Measurements from ENCODE around the gene CLRN1.

CLRN1 gene

DNA sequence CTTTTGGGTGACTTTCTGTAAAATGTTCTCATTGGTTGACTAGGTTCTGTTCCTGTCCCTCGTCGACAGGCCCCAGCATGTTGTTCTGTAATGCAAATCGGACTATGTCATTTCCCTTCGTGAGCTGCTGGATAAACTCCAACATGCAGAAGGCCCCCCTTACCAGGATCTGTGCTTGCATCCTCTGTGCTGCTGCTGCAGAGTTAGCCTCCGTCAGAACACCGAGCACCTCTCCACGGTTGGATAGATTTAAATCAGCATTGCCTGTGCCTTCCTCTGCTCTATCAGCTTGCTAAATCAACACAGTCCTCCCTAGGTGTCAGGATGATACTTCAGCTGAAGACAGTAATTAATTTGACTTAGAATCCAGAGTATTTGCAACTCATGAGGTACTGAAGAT, 54.6 kb downstream of the CLRN1 start:
- DNase-seq, result no peak

DNA sequence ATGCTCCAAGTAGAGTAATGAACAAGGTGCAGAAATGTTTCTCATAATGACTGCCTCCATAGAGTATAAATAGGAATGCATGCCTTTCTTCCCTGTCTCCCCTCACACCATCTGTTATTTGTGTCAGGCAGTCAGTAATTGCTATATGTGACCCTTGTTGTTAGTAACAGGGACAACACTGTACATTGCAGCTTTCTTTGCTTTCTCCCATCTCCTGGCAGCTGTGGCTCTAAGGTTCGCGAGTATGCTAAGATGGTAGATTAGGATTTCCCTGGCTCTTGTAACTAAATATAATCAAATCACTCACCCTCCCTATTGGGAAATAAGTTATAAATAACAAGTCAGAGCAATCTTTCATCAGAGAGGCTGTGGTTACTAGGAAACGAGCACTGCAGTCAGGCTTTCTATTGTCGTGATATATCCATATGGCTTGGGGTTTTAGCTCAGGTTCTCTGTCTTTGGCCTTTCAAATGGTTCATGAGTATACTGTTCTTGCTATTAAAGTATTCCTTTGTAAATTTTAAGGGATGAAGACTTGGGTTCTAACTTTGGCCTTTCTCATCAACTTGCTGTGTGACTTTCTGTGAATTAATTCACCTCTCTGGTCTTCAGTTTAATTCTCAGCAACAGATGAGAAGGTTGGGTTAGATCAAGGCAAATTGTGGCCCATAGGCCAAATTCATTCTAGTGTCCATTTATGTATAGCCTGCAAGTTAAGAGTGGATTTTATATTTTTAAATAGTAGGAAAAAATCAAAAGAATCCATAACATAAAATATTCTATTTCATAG, 59.2 kb downstream of the CLRN1 start:
- DNase-seq, result no peak

DNA sequence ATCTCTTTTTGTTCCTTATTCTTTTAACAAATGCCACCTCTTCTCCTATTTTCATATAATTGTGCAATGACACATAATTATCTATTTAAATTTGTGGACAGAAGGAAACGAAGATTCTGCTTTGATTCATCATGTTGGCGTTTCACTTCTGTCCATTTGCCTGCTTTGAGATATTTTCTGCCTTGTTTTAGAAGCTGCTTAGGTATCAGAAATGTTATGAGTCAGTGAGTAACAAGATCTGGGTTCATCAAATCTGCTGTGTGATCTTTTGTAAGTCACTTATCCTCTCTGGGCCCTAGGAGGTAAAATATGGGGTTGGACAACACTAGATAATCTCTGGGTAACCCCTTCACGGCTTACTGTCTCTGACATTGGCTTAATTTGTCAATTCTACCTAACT, 60.0 kb downstream of the CLRN1 start:
- no peak for DNase-seq

DNA sequence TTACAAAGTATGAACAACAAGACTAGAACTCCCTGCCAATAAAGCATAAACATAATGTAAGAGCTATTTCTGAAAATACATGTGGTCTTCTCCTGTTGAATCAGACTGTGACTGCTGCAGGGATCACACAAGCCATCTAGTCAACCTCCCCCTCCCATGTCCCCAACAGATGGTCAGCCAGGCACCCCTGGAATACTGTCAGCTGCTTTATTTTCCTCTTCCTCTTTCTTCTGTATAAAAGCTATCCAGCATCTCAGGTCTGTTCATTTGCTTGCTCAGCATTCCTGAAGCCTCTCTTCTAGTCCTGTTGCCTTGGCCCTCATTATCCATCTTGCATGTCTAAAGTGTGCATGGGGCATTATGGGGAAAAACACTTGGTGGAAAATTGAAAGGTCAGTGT, 60.8 kb downstream of the CLRN1 start:
- DNase-seq, result no peak

DNA sequence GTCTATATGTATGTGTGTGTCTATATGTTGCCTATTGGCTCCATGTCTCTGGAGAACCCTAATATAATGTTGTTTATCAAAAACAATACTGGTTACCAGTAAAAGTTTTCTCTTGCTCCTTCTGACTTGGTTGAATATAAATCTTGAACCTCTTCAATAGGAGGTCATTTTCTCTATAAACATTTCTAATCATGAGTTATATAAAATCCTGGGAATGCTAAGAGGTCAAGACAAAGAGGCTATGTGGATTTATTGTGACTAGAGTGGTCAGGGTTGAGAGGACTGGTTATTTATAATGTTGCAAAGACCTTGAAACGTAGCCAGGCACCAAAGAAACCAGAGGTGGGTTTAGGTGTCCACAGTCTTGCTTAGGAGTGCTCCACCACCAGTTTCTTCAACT, 66.1 kb downstream of the CLRN1 start:
- DNase-seq, result no peak

DNA sequence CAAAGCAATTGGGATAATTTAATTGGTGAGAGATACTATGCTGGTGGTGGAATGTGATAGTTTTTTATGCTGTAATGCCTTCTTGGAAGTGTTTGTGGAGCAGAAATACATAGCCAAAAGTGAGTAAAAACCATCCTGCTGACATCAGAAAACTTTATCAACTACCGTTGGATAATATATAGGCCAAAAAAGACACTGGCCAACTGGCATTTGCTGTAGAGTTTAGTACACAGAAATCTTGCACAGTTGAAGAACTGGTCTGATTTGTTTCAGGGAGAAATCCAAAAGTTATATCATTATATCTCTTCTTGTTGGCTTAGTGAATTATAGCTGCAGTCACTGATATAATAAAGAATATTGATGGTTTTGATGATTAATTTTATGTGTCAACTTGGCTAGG, 66.8 kb downstream of the CLRN1 start:
- DNase-seq, result no peak

DNA sequence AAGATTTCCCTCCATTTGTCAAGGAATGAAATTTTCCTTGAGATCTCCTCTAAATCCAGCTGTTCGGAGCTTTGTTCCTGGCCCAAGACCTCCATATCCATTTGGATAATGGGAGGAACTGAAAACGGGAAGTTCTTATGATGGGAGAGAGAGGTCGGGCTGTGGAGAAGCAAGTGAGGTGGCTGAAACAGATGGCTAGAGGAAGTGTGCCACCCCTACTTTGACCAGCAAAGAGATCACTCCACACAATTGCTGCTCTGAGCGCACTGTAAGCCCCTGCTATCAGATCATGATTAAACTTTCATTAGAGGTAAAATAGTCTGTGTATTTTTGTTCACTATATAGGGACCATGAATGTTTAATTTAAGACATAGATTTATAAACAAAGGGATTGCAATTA, 67.2 kb downstream of the CLRN1 start, which contains the start of gene MINDY4B:
MINDY4B (minus strand) TSS at position 101 of the 400 bp plus-strand sequence; CDS start at position 101, 0 bp downstream.
- DNase-seq, result no peak

DNA sequence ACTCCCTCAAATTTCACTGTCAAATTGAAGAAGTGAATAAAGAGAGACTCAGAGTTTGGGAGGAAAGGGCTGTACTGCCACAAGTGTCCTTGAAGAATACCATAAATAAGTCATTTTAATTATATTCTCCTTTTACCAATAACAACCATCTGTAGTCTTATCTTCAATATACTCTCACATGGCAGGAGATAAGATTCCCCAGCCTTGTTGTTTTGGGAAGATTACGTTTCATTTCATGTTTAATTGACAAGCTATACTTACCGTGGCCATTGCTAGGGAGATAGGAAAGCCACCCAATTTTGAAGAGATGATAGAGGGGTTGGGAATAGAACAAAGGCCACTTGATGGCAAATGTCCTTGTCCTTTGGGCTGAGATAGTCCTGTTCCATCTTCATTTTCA, 69.5 kb downstream of the CLRN1 start:
- DNase-seq, result no peak

DNA sequence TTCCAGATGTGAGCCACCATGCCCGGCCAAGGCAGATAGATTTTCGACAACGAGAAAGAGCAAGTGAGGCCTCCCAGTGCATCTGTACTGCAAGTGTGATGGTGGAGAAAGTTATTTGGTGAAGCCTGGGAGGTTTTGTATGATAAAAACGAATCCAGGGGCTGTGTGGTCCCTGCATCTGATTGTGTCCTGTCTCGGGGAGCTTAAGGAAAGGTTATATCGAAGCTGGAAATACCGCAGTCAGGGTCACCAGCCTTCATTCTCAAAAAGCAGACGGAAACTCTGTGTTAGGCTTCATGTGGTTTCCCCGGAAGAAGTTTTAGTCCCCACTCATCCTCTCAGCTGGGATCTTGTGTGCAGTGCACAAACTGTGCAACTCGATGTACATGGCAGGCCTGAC, 70.7 kb downstream of the CLRN1 start:
- DNase-seq, result no peak

DNA sequence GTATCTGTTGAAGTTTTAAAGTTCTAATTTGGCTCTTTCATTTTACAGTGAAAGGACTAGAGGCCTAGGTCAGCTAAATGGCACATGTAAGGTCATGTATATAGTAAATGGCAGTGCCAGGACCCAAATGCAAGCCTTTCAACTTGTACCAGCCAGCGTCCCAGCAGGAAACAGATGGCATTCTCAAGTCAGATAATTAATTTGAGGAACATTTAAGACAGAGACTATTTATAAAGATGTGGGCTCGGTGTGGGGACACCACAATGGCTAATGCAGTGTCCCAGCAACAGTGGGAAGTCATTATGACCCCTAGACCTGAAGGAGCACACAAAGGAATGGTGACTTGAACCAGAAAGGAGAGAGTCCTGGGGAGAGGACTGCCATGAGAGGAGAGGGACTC, 73.4 kb downstream of the CLRN1 start:
- no peak for DNase-seq

DNA sequence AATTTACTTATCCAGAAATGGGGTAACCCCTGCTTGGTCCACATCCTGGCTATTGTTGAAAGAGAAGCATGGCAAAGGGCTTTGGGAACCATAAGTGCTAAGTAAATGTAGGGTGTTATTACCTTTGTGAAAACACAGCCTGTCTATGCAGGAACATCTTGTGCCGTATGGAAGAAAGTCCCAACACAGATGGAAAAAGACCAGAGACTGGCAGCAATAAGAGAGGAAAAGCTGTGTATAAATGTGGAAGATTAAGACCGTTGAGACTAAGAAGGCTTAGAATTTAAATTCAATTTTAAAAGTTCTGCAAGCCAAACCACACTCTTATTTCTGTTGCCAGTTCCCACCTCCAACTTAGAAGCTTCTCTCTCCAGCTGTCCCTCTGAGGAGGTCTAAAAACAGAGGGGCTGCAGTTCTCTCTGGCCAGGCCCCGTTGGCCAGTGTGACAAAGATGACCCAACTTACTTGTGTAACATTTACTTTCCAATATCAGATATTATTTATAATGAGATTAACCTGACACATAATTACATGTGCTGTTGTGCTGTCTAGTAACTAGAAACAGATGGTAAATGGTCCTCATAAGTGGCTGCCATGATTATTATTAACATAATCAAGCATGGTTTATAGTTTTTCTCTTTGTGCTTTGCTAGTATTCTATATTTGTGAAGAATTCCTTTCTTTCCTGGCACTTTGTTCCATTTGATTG, 74.3 kb downstream of the CLRN1 start:
- no peak for DNase-seq

DNA sequence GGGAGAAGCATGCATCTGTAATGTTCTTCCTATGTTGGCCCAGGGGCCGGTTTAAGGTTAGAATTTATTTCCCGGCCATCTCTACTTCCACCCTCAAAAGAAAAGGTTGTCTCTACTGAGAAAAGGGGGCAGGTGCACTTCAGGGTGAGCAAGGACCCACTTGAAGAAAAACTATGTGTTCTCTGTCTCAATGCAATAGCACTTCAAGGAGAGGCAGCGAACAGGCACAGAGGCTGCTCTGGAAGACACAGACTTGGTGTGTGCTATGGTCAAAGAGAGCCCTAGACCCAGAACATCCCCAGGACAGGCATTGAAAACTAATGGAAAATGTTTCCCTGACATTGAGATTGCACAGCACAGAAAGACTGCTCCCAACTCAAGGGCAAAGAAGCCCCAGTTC, 74.9 kb downstream of the CLRN1 start:
- no peak for DNase-seq

DNA sequence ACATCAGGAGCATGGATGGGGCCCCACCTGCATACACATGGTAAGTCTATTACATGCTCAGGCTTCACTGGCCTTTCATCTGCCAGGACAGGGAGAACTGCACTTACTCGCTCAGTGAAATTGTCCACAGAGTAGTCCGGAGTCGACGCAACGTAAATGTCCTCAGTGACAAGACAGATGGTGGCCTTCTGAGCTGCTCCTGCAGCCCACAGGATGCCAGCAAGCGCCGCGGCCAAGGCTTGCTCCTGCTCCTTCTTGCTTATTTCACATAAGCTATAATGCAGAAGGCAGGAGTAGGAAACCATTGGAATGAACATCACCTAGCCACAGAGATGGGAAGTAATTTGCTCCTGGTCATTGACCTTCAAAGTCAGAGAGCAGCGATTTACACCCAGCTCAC, 81.7 kb downstream of the CLRN1 start:
- DNase-seq, result no peak

DNA sequence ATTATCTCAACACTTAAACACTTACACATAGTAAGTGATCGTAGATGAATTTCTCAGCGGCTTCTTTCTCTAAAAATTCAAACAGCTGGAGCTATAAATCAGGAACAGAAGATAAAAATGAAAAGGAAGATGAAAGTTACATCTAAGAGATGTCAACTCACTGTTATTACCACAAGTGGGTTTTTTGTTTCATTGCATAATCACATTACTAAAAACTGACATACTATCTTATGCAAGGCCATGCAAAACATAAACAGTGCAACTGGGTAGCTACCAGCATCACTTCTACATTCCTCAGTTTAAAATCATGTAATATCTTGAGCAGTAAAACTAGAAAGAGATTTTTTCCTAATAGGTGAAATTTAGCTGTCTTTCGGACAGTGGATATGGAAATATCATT, 82.2 kb downstream of the CLRN1 start:
- DNase-seq, result no peak

DNA sequence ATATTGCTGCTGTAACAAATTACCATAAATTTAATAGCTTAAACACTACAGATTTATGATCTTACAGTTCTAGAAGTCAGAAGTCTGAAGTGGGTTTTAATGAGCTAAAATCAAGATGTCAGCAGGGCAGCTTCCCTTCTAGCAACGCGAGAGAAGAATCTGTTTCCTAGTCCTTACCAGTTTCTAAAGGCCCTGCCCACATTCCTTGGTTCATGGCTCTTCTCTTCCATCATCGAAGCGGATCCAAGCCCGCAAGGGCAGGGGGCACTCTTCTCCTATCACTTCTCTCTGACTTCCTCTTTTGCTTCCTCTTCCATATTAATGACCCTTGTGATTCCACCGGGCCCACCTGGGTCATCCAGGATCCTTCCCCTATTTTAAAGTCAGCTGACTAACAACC, 83.4 kb downstream of the CLRN1 start:
- no peak for DNase-seq

DNA sequence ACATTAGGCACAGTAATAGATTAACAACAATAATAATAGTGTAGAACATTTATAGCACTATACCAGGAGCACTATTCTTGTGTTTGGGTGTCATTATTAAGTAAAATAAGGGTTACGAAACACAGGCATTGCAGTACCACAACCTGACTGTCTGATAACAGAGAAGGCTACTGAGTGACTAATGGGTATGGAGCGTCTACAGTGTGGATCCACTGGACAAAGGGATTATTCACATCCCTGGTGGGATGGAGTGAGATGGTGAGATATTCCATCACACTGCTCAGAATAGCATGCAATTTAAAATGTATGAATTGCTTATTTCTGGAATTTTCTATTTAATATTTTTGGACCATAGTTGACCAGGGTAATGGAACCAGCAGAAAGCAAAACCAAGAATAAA, 85.5 kb downstream of the CLRN1 start:
- no peak for DNase-seq

DNA sequence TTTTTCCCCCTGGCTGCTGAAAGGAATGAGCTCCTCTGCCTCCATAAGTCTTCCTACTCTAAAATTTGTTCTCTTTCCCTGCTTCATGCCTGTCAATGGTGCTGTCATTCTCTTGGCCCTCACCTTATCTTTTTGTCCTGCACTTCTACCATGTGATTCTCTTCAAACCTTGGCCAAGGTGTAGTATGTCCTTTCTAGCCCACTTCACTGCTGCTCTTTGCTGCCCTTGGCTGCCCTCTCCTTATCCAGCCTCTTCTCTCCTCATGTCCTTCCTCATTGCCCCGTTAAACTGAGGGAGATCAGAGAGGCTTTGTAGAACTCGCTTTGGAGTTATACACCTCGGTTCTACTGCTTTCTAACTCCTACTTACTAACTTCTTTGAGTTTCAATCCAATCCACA, 87.0 kb downstream of the CLRN1 start:
- no peak for DNase-seq

DNA sequence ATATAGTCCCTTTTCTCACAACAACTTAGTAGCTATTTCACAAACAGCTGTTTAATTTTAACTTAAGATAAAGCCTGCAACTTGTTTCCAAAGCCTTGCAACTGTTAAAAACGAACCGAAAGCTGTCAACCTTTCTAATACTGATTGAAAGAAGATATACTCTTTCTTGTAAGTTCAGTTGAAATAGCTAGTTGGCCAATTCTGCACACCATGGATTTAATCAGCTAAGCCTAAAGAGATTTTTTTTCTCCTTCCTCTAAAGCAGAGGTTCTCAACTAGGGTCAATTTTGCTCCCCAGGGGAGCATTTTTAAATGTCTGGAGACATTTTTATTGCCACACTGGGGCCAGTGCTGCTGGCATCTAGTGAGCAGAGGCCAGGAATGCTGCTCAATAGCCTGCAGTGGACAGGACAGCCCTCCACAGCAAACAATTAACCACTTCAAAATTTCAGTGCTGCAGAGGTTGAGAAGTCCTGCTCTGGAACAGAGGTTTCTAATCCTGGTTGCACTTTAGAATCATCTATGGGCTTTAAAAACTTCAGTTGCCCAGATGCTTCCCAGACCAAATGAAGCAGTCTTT, 93.4 kb downstream of the CLRN1 start:
- no peak for DNase-seq

DNA sequence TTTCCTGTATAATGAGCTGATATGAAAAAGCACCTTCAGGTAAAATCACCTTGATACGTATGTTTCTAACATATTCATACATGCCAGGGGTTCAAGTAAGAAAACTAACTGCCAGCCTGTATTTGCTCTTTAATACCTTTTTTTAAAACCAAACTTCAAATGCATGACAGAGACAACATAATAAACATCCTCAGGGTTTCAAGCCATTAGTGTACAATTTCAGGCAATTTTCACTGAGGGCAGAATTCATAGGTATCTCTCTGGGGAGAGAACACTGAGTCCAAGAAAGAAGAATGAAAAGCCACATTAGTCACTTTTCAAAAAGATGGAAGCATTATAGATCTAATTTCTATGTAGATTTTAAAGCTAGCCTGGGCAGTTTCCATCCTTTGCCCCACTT, 94.2 kb downstream of the CLRN1 start:
- DNase-seq, result no peak

DNA sequence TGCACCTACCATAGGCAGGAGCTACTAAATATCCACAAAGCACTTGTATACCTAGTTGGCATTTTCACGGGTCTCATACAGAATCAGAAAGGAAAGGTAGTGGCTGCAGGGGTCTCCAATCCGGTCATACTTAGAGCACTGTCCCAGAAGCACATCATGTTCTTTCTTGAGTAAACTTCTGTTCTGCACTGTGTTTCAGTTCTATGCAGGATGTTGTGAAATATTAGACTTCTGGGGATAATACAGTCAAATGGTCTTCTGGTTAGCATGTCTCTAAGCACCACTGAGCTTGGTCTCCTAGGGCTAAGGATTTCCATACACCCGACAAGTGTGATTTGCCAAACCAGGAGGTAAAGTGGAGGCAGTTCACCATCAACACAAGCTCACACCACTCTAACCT, 95.2 kb downstream of the CLRN1 start:
- no peak for DNase-seq

DNA sequence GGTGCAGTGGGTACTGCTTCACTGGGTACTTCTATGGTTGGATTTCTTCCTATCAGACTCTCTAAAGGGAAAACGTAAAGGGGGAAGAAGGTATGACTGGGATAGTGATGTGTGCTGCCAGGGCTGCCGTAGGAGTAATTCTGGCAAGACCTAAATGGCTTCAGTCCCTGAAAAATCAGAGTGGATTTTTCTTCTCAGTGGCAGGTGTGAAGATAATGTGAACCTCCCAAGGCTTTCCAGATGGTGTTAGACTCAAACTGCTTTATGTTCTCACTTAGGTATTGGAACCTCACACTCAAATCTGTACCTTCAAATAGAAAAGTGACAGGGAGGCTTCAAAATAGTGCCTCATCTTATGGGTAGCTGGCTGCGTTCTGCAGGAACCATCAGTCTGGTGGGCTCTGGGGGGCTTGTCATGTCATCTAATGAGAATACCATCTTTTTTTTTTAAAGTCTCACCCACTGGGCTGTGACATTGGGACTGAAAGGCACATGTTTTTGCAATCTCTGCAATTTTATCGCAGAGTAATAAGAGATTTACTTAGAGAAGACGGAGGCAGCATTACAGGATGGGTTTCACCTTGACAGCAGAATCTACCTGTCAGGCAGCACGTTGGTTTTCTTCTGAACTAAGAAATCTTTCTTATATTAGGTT, 95.8 kb downstream of the CLRN1 start:
- no peak for DNase-seq
